HL-60/S4 (cell line): ENCODE results near the gene OXSR1.
"Not testable (repeated sequence)": the region's sequence is repeated elsewhere in the genome, so short reads cannot be mapped to it uniquely, and the experiment has no call there.

Experiments used
- in situ Hi-C: fragments of 300-500 bp; cut with MboI; formaldehyde crosslinking; loops from 2 replicates; pipeline ENCODE4 v1.14.3; 2022; ENCODE audit warnings: low sequenced_read_pairs

OXSR1 gene

DNA sequence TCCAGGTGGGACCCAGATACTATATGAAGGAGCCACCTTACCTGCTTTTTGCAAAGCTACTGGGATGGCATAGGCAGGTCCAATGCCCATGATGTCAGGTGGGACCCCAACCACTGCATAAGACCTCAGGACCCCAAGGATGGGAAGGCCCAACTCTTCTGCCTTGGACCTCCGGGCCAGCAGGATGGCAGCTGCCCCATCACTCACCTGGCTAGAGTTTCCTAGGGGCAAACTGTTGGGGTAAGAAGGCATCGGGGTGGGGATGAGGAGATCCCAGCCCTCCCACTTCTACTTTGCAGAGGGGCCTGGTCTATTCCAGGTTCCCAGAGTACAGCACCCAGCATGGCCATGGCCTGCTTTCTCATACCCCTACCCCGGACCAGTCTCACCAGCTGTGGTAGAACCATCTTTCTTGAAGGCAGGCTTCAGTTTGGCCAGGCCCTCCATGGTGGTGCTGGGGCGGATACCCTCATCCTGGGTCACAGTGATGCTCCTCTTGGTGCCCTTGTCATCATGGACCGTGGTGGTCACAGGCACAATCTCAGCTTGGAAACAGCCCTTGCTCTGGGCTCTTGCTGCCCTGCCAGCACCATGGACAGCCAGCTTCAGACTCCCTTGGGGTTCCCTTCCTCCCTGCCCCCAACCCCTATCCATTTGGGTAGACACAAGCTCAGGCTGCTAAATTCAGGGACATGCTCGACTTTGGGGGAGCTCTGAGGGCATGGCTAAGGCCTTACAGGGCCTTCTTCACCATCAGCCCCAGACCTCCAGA is 39.0 kb upstream of the OXSR1 start:
- in situ Hi-C loops: loop anchor here (10.0 kb wide), 1 partner anchor 358 kb away; no protein-coding TSS in a partner anchor

DNA sequence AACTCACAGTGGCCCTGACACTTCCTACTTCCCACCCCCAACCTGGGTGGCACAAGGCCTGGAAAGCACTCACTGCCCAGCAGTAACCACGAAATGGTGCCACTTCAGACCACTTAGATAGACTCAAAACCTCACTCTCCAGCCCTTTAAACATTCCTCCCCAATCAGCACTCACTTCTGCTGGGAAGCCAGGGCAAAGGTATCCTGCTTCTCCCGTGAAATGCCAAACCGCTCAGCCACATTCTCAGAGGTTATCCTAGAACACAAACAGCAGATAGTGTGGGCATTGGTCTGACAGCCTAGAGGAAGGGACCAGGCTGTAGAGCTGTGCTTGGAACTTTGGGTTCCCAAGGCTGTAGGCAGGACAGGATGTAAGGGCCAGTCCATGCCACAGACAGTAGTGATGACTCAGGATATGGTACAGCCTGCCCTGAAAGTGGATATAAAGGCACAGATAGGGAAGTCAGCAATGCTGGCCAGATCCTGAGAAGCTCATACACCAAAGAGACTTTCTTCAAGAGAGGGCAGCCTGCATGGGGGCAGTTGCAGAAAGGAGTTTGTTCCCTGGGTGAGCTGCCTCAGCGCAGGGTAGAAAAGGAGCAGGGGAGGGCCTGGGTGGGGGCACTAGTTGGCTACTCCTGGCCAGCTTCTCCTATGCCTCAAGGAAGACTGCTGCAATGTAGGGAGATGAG is 37.6 kb upstream of the OXSR1 start:
- in situ Hi-C loops: loop anchor here (10.0 kb wide), 1 partner anchor 357 kb away; no protein-coding TSS in a partner anchor

DNA sequence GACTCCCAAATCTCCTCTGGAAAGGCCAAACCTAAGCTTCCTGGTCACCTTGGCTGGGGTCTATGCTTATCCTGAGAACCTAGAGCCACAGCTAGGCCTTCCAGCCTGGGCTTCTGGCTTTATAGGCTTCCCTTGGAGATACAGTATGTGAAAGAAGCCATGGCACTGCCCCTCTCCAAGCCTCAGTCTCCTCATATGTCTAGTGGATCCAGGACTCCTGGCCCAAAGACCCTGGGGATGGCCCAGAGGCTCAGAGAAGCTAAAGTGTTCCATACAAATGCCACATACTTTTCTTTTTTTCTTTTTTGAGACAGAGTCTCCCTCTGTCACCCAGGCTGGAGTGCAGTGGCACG is 37.1 kb upstream of the OXSR1 start:
- in situ Hi-C loops: loop anchor here (10.0 kb wide), 1 partner anchor 357 kb away; no protein-coding TSS in a partner anchor

DNA sequence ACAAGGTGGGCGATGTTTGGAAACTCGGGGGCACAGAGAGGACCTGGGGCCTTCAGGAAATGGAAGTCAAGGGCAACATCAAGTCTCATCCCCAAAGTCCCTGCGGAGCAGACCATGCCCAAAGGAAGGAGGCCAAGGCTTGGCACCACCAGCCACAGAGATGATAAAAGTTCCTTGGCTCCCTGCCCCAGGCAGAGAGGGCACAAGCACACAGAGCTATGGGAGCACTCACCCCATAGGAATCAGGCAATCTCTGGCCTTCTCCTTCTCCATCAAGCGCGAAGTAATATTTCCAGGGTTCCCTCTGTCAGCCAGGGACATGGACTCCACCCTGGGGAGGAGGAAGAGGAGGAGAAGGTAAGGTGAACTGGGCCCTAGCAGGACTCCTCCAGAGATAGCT is 36.3 kb upstream of the OXSR1 start:
- in situ Hi-C loops: loop anchor here (10.0 kb wide), 1 partner anchor 356 kb away; no protein-coding TSS in a partner anchor

DNA sequence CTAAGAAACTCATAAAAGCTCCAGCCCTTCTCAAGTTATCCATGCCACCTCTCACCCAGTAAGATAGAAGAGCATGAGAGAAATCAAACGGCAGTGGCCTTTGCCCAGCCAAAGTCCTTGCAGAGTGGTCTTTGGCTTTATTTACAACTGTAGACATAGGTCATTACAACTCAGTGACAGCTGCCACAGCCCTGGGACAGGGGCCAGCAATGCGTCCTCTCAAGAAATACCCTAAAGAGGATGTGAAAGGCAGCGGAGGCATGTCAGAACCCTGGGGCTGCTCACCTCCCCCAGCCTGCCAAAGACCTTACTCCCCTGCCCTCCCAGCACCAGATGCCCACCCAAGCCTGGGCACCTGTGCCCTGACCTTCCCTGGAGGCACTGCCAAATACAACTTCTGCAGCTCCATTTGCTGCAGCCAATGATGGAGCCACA is 34.7 kb upstream of the OXSR1 start:
- in situ Hi-C loops: no loop called here

DNA sequence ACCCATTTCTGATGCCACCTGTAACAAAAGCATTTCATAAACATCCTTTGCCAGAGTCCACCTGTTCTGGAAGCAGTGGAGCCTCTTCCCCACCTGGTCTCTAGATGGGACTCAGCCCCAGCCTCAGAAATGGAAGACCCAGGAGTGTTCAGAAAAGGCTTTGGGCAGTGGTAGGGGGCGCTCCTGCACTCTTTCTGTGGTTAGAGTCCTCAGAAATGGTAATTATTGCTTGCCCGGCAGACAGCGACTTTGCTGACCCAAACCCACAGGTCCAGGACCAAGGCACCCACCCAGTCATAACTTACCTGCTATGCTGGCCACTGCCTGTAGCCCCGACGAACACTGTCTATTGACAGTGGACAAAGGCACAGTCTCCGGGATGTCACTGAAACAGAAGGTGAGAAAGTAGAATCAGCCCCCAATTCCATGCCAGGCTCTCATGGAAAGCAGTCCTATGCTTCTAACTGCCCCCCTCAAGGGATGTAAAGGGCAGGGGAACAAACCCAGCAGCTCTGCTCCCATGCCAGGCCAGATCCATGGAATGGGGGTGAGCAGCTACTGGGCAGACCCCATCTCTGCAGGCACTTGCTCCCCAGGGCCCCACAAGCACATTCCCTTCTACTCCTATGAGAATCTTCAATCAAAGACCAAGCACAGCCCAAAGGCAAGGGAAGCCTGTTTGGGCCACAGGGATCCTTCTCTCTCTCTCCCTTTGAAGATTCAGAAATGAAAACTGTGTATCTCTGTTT is 33.5 kb upstream of the OXSR1 start:
- in situ Hi-C loops: no loop called here

DNA sequence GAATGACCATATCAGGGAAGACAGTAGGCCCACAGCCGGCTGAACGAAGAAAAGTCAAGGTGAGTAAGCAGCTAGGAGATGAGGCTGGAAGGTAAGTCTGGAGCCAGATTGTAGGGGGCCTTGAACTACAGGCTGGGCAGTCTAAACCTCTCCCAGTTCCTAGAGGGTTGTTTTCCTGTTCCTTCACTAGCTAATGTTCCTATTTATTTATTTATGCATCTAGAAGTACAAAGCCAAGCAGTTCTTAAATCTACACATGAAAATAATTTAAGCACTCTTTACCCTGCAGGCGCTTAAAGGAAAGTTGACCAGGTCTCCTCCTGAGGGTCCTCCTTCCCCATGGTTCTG is 32.2 kb upstream of the OXSR1 start:
- in situ Hi-C loops: no loop called here

DNA sequence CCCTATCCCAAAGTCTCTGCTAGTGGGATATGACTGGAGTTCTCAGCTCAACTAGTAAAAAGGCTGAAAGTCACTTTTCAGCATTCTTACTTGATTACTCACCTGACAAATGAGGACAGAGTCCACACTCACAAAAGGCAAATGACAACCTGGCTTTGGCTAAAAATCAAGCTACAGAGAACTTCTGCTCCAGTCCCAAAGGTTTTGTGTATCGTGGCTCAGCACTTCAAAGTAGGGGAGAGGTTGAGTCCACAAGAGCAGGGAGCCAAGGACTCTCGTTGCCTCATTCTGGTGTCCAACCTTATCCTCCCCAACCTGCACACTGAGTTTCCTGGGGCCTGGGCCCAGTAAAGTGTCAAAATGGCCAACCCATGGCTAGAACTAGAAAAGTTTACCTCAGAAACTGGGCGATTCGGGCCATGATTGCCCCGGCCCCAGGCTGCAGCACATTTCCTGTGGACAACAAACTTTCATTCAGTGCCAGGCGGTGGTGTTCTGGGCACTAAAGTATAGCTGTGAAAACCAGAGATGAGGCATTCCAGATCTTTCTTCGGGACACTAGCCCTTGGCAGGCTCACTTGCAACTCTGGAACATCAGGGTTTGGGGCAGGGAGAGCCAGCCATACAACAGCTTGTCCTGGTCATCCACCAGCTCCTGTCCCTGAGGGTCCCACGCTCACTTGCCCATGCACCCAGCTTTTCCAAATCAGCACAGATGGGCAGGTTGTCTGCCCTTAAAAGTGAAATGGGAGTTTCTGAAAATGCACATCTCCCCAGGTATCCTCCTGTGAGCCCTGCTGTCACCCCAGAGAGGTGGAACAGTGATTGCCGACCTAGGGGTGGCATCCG is 31.6 kb upstream of the OXSR1 start:
- in situ Hi-C loops: no loop called here

DNA sequence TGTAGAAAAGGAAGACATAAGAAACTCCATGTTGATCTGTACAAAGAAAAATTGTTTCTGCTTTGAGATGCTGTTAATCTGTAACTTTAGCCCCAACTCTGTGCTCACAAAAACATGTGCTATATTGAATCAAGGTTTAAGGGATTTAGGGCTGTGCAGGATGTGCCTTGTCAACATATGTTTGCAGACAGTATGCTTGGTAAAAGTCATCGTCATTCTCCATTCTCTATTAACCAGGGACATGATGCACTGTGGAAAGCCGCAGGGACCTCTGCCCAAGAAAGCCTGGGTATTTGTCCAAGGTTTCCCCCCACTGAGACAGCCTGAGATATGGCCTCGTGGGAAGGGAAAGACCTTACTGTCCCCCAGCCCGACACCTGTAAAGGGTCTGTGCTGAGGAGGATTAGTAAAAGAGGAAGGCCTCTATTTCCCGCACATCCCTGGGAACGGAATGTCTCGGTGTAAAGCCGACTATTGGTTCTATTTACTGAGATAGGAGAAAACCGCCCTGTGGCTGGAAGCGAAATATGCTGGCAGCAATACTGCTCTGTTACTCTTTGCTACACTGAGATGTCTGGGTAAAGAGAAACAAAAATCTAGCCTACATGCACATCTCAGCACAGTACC is 30.7 kb upstream of the OXSR1 start:
- in situ Hi-C loops: not testable (repeated sequence)

DNA sequence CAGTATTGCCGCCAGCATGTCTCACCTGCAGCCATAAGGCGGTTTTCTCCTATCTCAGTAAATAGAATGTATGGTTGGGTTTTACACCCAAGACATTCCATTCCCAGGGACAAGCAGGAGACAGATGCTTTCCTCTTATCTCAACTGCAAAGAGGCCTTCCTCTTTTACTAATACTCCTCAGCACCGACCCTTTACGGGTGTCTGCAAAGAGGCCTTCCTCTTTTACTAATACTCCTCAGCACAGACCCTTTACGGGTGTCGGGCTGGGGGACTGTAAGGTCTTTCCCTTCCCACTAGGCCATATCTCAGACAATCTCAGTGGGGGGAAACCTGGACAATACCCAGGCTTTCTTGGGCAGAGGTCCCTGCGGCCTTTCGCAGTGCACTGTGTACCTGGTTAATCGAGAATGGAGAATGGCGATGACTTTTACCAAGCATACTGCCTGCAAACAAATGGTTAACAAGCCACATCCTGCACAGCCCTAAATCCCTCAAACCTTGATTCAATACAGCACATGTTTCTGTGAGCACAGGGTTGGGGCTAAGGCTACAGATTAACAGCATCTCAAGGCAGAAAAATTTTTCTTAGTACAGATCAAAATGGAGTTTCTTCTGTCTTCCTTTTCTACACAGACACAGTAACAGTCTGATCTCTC is 29.6 kb upstream of the OXSR1 start:
- in situ Hi-C loops: not testable (repeated sequence)

DNA sequence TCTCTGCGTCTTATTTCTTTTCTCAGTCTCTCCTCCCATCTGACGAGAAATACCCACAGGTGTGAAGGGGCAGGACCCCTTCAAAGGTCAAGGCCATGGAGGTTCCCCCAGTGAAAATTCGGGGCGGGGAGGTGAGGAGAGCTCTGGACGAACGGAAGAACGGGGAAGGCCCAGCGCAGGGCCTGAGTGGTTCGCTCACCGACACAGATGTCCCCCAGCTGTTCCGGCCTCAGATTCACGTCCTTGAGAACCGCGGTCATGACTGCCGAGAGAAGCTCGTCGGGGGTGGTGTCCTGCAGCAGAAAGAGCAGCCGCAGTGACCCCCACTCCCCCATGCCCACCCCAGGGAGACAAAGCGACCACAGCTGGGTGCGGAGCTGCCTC is 29.0 kb upstream of the OXSR1 start:
- in situ Hi-C loops: no loop called here

DNA sequence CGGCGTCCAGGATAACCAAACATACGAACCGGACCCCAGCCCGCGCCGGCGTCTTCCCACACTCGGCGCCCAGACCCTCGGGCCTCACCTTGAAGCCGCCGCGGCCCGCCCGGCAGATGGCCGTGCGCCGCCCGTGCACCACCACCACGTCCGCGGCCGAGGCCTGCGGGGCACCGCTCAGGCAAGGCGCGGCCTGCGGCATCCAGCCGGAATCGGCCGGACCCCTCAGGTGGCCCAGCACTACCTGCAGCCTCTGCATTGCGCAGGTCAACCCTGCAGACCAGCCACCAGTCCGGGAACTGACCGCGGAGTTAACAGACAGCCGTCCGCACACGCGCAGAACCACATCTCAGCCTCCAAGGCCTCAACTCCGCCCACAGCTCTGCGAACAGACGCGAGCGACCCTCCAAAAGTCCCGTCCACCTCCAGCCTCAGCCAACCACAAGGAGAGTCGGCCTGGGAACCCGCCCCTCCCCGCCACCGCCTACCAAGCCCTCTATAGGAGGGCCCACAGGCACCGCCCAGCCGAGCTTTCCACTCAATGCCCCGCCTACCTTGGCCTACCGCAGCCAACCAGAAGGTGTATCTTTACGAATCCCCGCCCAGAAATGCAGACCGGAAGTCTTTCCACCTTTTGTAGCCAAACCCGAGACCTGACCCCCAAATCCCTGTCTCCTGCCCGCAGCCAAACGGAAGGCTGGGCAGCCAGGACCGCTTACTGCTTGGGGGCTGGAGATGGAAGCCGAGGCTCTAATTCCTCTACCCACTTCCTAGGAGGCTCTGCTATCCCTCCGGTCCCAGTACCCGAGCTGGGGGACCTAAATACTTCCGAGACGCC is 28.3 kb upstream of the OXSR1 start, which contains the start of gene ACAA1:
Gene ACAA1, minus strand, starts transcription at position 351 of the 838 bp plus-strand sequence. Its CDS starts 92 bp downstream, at position 259.
- in situ Hi-C loops: no loop called here

DNA sequence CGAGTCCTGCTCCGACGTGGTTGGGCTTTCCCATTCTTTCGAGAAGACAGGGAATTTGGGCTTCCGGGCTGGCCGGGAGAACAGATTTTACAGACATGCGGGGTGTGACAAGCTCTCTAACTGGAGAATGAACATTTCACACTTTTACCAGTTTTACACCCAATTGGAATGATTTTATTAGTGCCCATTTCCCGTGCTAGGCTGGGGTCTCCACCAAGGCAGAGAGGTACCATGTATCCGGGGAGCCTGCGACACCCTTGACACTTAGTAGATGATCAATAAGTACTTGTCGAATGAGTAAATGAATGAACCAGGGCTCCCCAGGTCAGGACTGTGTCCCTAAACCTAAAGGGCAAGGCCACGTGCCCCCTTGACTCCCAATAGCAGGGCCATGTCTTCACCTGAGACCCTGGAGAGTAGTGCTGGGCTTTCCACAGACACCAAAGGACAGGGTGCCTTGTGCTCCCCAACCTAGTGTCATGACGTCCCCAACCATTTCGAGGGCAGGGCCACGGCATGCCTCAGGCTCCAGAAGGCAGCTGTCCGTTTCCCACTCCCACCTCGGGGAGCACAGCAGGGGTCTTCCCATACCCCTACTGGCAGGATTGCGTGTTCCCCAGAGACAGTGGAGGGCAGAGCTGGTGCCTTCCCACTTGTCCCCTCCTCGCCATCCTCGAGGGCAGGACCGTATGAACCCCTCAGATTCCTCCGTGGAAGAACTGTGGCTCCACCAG is 27.6 kb upstream of the OXSR1 start:
- in situ Hi-C loops: no loop called here

DNA sequence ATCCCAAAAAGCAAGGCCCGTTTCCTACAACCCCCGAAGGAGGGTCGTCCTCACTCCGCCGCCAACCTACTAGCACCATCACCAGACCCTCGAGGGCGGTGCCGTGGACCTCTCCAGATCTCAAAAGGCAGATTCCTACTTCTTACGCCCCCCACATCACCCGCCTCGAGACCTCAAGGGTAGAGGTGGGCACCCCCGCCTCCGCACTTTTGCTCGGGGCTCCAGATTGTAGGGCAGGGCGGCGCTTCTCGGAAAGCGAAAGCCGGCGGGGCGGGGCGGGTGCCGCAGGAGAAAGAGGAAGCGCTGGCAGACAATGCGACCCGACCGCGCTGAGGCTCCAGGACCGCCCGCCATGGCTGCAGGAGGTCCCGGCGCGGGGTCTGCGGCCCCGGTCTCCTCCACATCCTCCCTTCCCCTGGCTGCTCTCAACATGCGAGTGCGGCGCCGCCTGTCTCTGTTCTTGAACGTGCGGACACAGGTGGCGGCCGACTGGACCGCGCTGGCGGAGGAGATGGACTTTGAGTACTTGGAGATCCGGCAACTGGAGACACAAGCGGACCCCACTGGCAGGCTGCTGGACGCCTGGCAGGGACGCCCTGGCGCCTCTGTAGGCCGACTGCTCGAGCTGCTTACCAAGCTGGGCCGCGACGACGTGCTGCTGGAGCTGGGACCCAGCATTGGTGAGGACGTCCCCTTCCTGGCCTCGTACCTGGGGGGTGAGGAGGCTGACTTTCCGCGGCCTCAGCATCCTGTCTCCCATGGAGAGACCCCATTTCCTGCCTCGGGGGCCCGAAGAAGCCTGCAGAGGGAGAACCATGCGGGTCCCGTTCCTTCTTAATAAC is 26.8 kb upstream of the OXSR1 start, which contains the start of gene MYD88:
Gene MYD88, plus strand, starts transcription at position 313 of the 842 bp plus-strand sequence. Its CDS starts 40 bp downstream, at position 353.
- in situ Hi-C loops: no loop called here

DNA sequence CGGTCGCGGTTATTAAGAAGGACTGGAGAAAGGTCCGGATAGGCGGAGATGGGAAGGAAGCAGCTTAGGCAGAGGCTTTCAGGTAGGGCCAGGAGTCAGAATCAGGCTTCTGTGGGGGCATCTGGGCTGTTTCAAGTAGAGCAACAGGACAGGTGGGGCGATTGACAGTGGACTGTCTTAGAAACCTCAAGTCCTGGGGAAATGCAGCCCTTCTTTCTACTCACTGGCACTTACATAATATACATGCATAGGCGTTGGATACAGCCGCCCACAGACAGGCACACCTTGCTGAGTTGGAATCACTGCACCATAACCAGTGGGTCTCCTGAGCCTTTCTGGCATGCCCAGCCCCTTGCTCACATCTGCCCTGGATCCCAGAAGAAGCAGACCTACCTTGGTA is 26.1 kb upstream of the OXSR1 start:
- in situ Hi-C loops: no loop called here

DNA sequence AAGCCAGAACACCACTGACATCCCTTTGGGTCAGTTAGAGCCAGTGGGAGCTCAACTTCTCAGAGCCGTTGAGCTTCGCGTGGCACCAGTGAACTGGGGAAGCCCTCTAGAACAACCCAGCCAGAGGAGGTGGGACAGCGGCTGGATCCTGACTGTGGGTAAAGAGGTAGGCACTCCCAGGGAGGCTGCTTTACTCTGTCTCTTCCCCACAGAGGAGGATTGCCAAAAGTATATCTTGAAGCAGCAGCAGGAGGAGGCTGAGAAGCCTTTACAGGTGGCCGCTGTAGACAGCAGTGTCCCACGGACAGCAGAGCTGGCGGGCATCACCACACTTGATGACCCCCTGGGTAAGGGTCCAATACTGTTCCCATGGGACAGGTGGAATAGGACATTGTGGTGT is 25.7 kb upstream of the OXSR1 start:
- in situ Hi-C loops: no loop called here
